ENCODE data around the gene PTGDR2. TPM values are rescaled to one million over a fixed set of nuclear protein-coding genes. Genes with fewer than 3 reads are reported as not detected.
A peak's percentile ranks its signal among the peaks of the same experiment; 100 is the strongest.

Gene PTGDR2
- total RNA-seq, 1 experiment from 2014 or later, result 0.07 TPM

GRCh38 chr11:60840470-60841430 lies 15.0 kb downstream of the PTGDR2 start:
- H3K27me3 Mint-ChIP-seq (ENCODE audit: low read depth), result peaks cover 4% of the 10 kb centered on the region
- no peaks in the 10 kb centered on the region for H3K36me3 Mint-ChIP-seq
- peak overlapping the region; percentile 89 for H3K4me3 Mint-ChIP-seq
- no peaks in the 10 kb centered on the region for H3K9me3 Mint-ChIP-seq
- CTCF ChIA-PET, result interaction anchor here (1.2 to 2.7 kb wide), 5 partner anchors 10 to 130 kb away, joined by 3 to 15 read pairs (median 4); no protein-coding TSS in a partner anchor
- no peak for ATAC-seq
- H3K4me1 Mint-ChIP-seq, result peaks cover 33% of the 10 kb centered on the region
- TF ChIP-seq NFATC4 (CRISPR knock-in tag; IDR thresholded peaks at IDR 0.05) (no peak), FOXP1 (CRISPR knock-in tag; IDR thresholded peaks at IDR 0.05; ENCODE audit: borderline replicate concordance) (no peak), USF1 (CRISPR knock-in tag; IDR thresholded peaks at IDR 0.05) (no peak), ZNF396 (CRISPR knock-in tag; IDR thresholded peaks at IDR 0.05; ENCODE audit: borderline replicate concordance) (no peak), AR (CRISPR knock-in tag; IDR thresholded peaks at IDR 0.05) (no peak), ZNF317 (CRISPR knock-in tag; IDR thresholded peaks at IDR 0.05; ENCODE audit: borderline replicate concordance, low read depth) (no peak), E2F5 (CRISPR knock-in tag; IDR thresholded peaks at IDR 0.05) (no peak), PREB (CRISPR knock-in tag; IDR thresholded peaks at IDR 0.05; ENCODE audit: borderline replicate concordance) (no peak), ATF3 (CRISPR knock-in tag; conservative IDR thresholded peaks at IDR 0.05) (no peak), JAZF1 (CRISPR knock-in tag; IDR thresholded peaks at IDR 0.05) (no peak), MYBL2 (CRISPR knock-in tag; IDR thresholded peaks at IDR 0.05) (no peak)
- H3K27ac Mint-ChIP-seq, result peak overlapping the region; percentile 99
- no peak for DNase-seq (ENCODE audit: low spot score)
- POLR2A ChIA-PET, result interaction anchor here (0.5 kb wide), 1 partner anchor 65 kb away, joined by 3 read pairs; no protein-coding TSS in a partner anchor

GRCh38 chr11:60838132-60838531 lies 17.6 kb downstream of the PTGDR2 start:
- TF ChIP-seq ZNF138 (CRISPR knock-in tag; conservative IDR thresholded peaks at IDR 0.05) (no peak), ARID4B (CRISPR knock-in tag; IDR thresholded peaks at IDR 0.05; ENCODE audit: borderline replicate concordance) (no peak), CTCF (IDR thresholded peaks at IDR 0.05) (peak; percentile 43), CDX4 (CRISPR knock-in tag; IDR thresholded peaks at IDR 0.05; ENCODE audit: borderline replicate concordance) (no peak)
- Mint-ChIP-seq H3K4me1 (peaks cover 10% of the 10 kb centered on the region), H3K4me3 (no peak overlapping the region), H3K27me3 (ENCODE audit: low read depth) (peaks cover 10% of the 10 kb centered on the region), H3K9me3 (no peaks in the 10 kb centered on the region), H3K36me3 (no peaks in the 10 kb centered on the region), H3K27ac (no peak overlapping the region)
- POLR2A ChIA-PET, result no interaction called here
- CTCF ChIA-PET, result interaction anchor here (0.6 to 5.4 kb wide), 19 partner anchors 9 to 349 kb away, joined by 3 to 57 read pairs (median 4); partner anchors contain the start of genes TMEM132A and ZP1
- ATAC-seq, result peak; percentile 72
- DNase-seq (ENCODE audit: low spot score), result peak; percentile 55
